ENCODE results near the gene SELPLG. TPM values are rescaled to one million over a fixed set of nuclear protein-coding genes. Genes with fewer than 3 reads are reported as not detected.

The SELPLG gene
- total RNA-seq, 4 donors from 2014 or later: 1.3 to 5.6 (median 3.0) TPM

DNA sequence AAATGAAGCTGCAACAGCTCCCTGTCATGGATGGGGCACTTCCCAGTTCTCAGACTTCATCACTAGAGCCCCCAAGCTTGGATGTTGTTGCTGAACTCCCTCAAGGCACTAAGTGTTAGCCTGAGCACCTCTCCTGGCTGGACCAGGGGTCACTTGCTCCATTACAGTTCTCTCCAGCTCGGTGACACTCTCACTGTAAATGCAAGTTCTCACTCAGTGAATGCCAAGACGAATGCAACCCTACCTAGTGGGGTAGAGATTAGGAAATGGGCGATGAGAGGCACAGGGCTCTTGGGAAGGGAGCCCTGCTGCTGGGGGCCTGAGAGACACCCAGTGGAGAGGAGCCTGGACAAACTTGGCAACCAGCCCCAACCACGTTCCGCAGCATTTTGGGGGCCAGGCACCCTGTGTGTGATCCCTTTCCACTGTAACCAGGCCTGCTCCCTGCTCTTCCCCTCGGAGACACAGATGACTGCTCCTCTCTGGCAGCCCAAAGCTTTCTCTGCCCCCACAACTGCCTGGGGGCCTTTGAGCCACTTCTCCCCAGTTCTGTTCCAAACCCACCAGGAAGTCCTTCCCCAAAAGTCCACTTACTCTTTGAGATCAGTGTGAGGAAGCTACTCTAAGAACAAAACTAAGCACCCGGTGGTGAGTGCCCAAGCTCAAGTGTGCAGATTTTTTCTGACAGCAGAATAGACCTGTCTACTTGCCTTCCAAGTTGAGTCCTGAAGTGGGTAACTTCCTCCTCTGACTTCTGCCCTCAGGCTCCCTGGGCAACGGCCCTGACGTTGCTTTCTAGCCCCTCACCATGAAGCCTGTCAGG lies 8.0 kb upstream of the SELPLG start:
- H3K27me3 ChIP-seq: no peaks in the 10 kb centered on the region
- no peak overlapping the region for H3K27ac ChIP-seq
- peaks cover 32% of the 10 kb centered on the region for H3K4me1 ChIP-seq
- peaks cover 15% of the 10 kb centered on the region for H3K36me3 ChIP-seq
- H3K4me3 ChIP-seq: no peak overlapping the region
- H3K9me3 ChIP-seq: no peaks in the 10 kb centered on the region
- TF ChIP-seq EP300 (IDR thresholded peaks at IDR 0.05) (no peak), POLR2AphosphoS5 (IDR thresholded peaks at IDR 0.05) (no peak), POLR2A (IDR thresholded peaks at IDR 0.05) (no peak)
- WGBS: 54% methylated on average over 9 of the region's 9 CpGs
- peak; percentile 59 to 68 for DNase-seq (ENCODE audit: low spot score in 2 of 2)

DNA sequence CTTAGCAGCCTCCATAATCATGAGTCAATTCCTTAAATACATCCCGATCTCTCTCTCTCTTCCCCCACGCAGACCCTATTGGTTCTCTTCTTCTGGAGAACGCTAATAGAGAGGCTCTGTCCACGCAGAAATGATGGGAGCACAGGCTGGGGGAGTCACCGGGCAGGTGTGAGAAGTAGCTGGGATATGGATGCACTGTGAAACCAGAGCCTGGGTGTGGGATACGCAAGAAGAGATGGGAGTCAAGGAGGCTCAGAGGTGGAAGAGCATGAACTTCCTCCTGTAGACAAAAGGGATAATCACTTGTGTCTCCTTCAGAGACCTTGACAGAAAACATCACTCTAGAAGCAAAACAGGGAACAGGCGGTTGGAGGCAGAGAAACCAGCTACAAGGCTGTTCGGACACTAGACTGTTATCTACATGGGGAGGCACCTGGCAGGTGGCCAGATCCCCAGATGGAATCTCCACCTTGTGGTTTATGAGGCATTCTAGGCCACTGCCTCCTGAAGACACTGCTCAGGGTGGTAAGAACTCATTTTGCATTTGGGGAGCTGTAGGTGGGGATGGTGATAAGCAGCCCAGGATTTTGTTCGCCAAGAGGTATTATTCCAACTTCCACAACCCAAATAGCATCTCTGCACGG lies 7.2 kb upstream of the SELPLG start:
- peak; percentile 72 to 77 for DNase-seq (ENCODE audit: low spot score in 2 of 2)
- Histone ChIP-seq H3K27ac (no peak overlapping the region), H3K9me3 (no peaks in the 10 kb centered on the region), H3K36me3 (peaks cover 7% of the 10 kb centered on the region), H3K4me1 (peaks cover 33% of the 10 kb centered on the region), H3K4me3 (no peak overlapping the region), H3K27me3 (no peaks in the 10 kb centered on the region)
- WGBS: 77% methylated on average over 9 of the region's 10 CpGs
- TF ChIP-seq POLR2AphosphoS5 (IDR thresholded peaks at IDR 0.05) (no peak), POLR2A (IDR thresholded peaks at IDR 0.05) (no peak), EP300 (IDR thresholded peaks at IDR 0.05) (no peak)
- TF ChIP-seq, protein P1, sequence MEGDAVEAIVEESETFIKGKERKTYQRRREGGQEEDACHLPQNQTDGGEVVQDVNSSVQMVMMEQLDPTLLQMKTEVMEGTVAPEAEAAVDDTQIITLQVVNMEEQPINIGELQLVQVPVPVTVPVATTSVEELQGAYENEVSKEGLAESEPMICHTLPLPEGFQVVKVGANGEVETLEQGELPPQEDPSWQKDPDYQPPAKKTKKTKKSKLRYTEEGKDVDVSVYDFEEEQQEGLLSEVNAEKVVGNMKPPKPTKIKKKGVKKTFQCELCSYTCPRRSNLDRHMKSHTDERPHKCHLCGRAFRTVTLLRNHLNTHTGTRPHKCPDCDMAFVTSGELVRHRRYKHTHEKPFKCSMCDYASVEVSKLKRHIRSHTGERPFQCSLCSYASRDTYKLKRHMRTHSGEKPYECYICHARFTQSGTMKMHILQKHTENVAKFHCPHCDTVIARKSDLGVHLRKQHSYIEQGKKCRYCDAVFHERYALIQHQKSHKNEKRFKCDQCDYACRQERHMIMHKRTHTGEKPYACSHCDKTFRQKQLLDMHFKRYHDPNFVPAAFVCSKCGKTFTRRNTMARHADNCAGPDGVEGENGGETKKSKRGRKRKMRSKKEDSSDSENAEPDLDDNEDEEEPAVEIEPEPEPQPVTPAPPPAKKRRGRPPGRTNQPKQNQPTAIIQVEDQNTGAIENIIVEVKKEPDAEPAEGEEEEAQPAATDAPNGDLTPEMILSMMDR (IDR thresholded peaks at IDR 0.05): no peak

DNA sequence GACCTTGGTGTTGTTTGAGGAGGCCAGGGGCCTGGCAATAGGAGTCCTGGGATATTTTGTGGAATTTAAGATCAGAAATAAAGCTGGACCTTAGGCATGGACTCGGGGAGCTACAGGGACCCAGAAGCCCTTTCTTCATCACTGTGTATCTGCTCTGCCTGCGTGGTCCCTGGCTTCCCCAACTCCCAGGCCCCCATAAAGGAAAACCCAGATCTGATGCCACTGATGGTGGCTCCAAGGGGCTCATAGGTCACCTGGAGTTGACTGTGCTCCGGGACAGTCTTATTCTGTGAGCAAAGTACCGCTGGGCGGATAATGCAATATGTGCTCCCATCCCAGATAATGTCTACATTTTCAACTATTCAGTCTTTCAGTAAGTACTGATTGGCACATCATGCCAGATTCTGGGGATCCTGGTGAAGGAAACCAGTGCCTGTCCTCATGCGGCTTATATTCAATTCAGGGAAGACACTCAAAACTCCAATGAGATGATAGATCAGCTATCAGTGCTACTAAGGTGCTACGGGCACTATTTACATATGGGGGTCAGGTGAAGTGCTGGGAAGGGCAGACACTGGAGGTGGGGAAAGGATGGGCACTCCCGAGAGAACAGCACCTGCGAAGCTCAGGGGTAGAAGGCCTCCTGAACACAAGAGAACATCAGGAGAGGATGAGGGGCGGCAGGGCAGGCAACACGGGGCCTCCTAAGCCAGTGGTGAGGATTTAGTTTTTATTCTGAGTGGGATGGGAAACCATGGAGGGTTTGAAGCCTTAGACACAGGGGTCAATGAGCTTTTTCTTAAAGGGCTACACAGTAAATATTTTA lies 5.5 kb upstream of the SELPLG start:
- H3K36me3 ChIP-seq: no peaks in the 10 kb centered on the region
- DNase-seq (ENCODE audit: low spot score in 2 of 2): peak in 1 of 2 donors; percentile 38
- TF ChIP-seq POLR2A (IDR thresholded peaks at IDR 0.05) (no peak), POLR2AphosphoS5 (IDR thresholded peaks at IDR 0.05) (no peak), EP300 (IDR thresholded peaks at IDR 0.05) (no peak)
- TF ChIP-seq, protein P1 (IDR thresholded peaks at IDR 0.05): no peak
- H3K27me3 ChIP-seq: peaks cover 5% of the 10 kb centered on the region
- no peak overlapping the region for H3K4me3 ChIP-seq
- peaks cover 30% of the 10 kb centered on the region for H3K4me1 ChIP-seq
- 94% methylated on average over 11 of the region's 11 CpGs for WGBS
- peak overlapping the region; percentile 47 for H3K27ac ChIP-seq
- H3K9me3 ChIP-seq: no peaks in the 10 kb centered on the region

DNA sequence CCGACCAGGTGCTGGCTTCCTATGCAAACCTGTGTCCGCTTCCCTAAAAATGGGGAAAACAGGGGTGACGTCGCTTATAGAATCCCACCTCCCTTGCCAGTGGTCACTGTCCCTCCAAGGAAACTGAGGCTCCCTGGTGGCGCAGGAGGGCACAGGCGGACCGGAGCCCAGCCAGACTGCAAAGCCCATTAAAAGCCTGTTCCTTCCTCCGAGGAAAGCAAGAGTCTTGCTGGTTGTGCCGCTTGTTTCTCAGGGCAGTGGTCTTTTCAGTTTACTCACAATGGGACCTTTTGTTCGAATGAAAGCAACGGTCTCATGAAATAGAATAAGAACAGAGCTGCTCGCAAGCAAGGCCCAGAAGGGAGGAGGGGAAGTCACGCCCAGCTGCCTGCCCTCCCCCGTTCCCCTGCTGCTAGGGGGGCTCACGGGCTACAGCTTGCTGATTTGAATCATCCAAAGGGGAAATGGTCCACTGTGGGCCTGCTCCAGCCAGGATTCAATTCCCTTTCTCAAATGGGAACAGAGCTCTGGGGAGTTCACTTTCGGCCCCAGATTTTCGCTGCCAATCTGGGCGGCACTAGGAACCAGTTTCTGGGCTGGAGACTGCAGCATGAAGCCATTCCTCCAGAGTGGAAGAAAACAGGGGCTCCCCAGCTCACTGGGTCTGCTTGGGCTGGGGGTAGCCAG lies 4.6 kb upstream of the SELPLG start:
- WGBS: 29% methylated on average over 16 of the region's 18 CpGs
- Histone ChIP-seq H3K4me3 (no peak overlapping the region), H3K36me3 (no peaks in the 10 kb centered on the region), H3K4me1 (peaks cover 30% of the 10 kb centered on the region), H3K27ac (peak overlapping the region; percentile 47), H3K9me3 (no peaks in the 10 kb centered on the region), H3K27me3 (peaks cover 5% of the 10 kb centered on the region)
- TF ChIP-seq, protein P1 (IDR thresholded peaks at IDR 0.05): no peak
- no peak for TF ChIP-seq POLR2AphosphoS5 (IDR thresholded peaks at IDR 0.05)
- no peak for TF ChIP-seq POLR2A (IDR thresholded peaks at IDR 0.05)
- no peak for TF ChIP-seq EP300 (IDR thresholded peaks at IDR 0.05)
- DNase-seq (ENCODE audit: low spot score in 2 of 2): peak; percentile 61 to 77
